Ovary (tissue), 3 donors: ENCODE data around the gene PSD.

ENCODE experiments used
- EP300 ChIP-seq: sonication (generic); formaldehyde crosslinking; IDR thresholded peaks from one replicate; pipeline ENCODE4 v1.6.1; 2017; ENCODE audit warnings: antibody characterized with exemption
- POLR2A ChIP-seq: fragments of 450-650 bp; IDR thresholded peaks from one replicate; pipeline ENCODE4 v1.6.1; 2017; ENCODE audit warnings: antibody characterized with exemption, mild to moderate bottlenecking, moderate library complexity
- TF ChIP-seq, protein P1 (sequence below), 3 donors: fragments of 450-650 bp in 2 of 3; fragments of 200-600 bp in 1 of 3; IDR thresholded peaks; one replicate each; pipeline versions ENCODE4 v1.5.1 to v1.8.0; 2016 to 2022; ENCODE audit warnings: antibody characterized with exemption in 3 of 3, mild to moderate bottlenecking in 1 of 3
- donor health status: DM: no; HTN: no; CAD: no.

DNA sequence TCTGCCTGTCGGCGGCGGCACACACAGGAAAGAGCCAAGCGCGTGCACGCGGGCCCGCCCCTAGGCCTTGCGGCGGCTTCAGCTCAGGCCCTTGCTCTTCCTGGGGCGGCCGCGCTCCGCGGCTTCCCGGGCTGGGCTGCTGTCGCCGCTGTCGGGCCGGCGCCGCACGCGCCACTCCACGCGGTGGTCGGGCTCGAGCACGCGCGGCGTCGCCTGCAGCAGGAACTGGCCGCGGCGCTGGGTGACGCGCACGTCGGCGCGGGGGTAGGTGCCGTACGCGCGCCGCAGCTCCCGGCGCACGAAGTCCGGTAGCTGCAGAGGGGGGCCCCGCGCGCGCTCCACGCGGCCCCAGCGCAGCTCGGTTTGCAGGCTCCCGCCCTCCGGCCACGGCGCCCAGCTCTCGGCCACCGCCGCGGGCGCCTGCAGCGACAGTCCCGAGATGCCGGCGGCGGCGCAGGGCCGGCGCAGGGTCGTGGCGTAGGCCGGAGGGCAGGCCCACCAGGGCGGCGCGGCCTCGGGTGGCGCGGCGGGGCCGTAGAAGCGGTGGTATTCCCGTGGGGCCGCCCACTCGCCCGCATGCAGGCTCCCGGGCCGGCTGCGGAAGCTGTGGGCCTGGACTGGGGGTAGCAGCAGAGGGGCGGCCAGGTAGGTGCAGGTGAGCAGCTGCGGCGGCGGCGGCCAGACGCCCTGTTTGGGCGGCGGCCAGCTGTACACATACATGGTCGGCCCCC is 32.0 kb upstream of the PSD start:
- TF ChIP-seq, protein P1, sequence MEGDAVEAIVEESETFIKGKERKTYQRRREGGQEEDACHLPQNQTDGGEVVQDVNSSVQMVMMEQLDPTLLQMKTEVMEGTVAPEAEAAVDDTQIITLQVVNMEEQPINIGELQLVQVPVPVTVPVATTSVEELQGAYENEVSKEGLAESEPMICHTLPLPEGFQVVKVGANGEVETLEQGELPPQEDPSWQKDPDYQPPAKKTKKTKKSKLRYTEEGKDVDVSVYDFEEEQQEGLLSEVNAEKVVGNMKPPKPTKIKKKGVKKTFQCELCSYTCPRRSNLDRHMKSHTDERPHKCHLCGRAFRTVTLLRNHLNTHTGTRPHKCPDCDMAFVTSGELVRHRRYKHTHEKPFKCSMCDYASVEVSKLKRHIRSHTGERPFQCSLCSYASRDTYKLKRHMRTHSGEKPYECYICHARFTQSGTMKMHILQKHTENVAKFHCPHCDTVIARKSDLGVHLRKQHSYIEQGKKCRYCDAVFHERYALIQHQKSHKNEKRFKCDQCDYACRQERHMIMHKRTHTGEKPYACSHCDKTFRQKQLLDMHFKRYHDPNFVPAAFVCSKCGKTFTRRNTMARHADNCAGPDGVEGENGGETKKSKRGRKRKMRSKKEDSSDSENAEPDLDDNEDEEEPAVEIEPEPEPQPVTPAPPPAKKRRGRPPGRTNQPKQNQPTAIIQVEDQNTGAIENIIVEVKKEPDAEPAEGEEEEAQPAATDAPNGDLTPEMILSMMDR (IDR thresholded peaks at IDR 0.05) = no peak
- peak; percentile 10 for TF ChIP-seq POLR2A
- TF ChIP-seq EP300 = no peak
